Measurements from ENCODE around the gene MAST1.
"Not testable (repeated sequence)": the region's sequence is repeated elsewhere in the genome, so short reads cannot be mapped to it uniquely, and the experiment has no call there.

MAST1 gene

GRCh38 chr19:12838182-12838885, at the start of gene MAST1:
Gene MAST1, plus strand, starts transcription at chr19:12838515. Its CDS starts 58 bp downstream, at chr19:12838573.
- DNase-seq, result peak; percentile 43

- DNase-seq, result peak; percentile 35
These were observed 49.6 kb upstream of the MAST1 start for GRCh38 chr19:12788682-12789097.

GRCh38 chr19:12789098-12789903, 49.0 kb upstream of the MAST1 start:
- DNase-seq, result no peak

GRCh38 chr19:12789904-12790619, 48.3 kb upstream of the MAST1 start:
- peak; percentile 63 for DNase-seq

- no peak for DNase-seq
These were observed 47.5 kb upstream of the MAST1 start for GRCh38 chr19:12790628-12791344.

- peak; percentile 73 for DNase-seq
These were observed 46.8 kb upstream of the MAST1 start, which contains the start of gene JUNB for GRCh38 chr19:12791345-12792050. Gene JUNB, plus strand, starts transcription at chr19:12791486. Its CDS starts 286 bp downstream, at chr19:12791772.

GRCh38 chr19:12792051-12792852, 46.1 kb upstream of the MAST1 start:
- DNase-seq, result no peak

- no peak for DNase-seq
These were observed 45.4 kb upstream of the MAST1 start for GRCh38 chr19:12792853-12793289.

GRCh38 chr19:12793290-12794195, 44.8 kb upstream of the MAST1 start:
- DNase-seq, result peak; percentile 58

GRCh38 chr19:12794196-12794941, 43.9 kb upstream of the MAST1 start:
- DNase-seq, result no peak

GRCh38 chr19:12794971-12795381, 43.3 kb upstream of the MAST1 start:
- no peak for DNase-seq

- DNase-seq, result peak; percentile 48
These were observed 41.9 kb upstream of the MAST1 start for GRCh38 chr19:12796146-12797071.

- no peak for DNase-seq
These were observed 41.2 kb upstream of the MAST1 start for GRCh38 chr19:12797141-12797587.

- not testable (repeated sequence) for DNase-seq
These were observed 40.7 kb upstream of the MAST1 start for GRCh38 chr19:12797607-12798006.

- no peak for DNase-seq
These were observed 38.4 kb upstream of the MAST1 start for GRCh38 chr19:12799742-12800465.

- DNase-seq, result no peak
These were observed 37.9 kb upstream of the MAST1 start for GRCh38 chr19:12800466-12800770.

GRCh38 chr19:12800923-12801465, 37.3 kb upstream of the MAST1 start:
- DNase-seq, result no peak
